ENCODE results near the gene FAM174C. TPM values are rescaled to one million over a fixed set of nuclear protein-coding genes. Genes with fewer than 3 reads are reported as not detected.

The FAM174C gene
- total RNA-seq, 3 donors from 2014 or later = 34.2 to 40.1 (median 39.8) TPM

GRCh38 chr19:1273263-1274041 is 1.9 kb upstream of the FAM174C start:
- no peaks in the 10 kb centered on the region for H3K9me3 ChIP-seq
- H3K36me3 ChIP-seq (ENCODE audit: low read depth) = peaks cover 19% of the 10 kb centered on the region
- no peak for ATAC-seq
- no peak overlapping the region for H3K4me3 ChIP-seq
- intact Hi-C loops (cut with DNase I, micrococcal nuclease) = no loop called here
- TF ChIP-seq CTCF (IDR thresholded peaks at IDR 0.05) = no peak
- peaks cover 71% of the 10 kb centered on the region for H3K4me1 ChIP-seq (ENCODE audit: low read depth)
- DNase-seq = no peak

- H3K9me3 ChIP-seq = no peaks in the 10 kb centered on the region
- DNase-seq = peak in 1 of 3 donors; percentile 60
- H3K36me3 ChIP-seq (ENCODE audit: low read depth) = peaks cover 19% of the 10 kb centered on the region
- ATAC-seq = no peak
- peaks cover 66% of the 10 kb centered on the region for H3K4me1 ChIP-seq (ENCODE audit: low read depth)
- H3K4me3 ChIP-seq = no peak overlapping the region
- intact Hi-C loops (cut with DNase I, micrococcal nuclease) = no loop called here
- no peak for TF ChIP-seq CTCF (IDR thresholded peaks at IDR 0.05)
Measured at GRCh38 chr19:1274081-1274851, 1.1 kb upstream of the FAM174C start.

- no peak for DNase-seq
Measured at GRCh38 chr19:1274852-1275259, 474 bp upstream of the FAM174C start.

GRCh38 chr19:1275976-1276627 is 772 bp downstream of the FAM174C start:
- no peak for TF ChIP-seq CTCF (IDR thresholded peaks at IDR 0.05)
- H3K4me1 ChIP-seq (ENCODE audit: low read depth) = peaks cover 54% of the 10 kb centered on the region
- peaks cover 19% of the 10 kb centered on the region for H3K36me3 ChIP-seq (ENCODE audit: low read depth)
- intact Hi-C loops (cut with DNase I, micrococcal nuclease) = no loop called here
- H3K4me3 ChIP-seq = peak overlapping the region; percentile 32
- ATAC-seq (no peak), DNase-seq (no peak)
- H3K9me3 ChIP-seq = no peaks in the 10 kb centered on the region

More at GRCh38 chr19:1274852-1275259, 474 bp upstream of the FAM174C start:
- intact Hi-C loops (cut with DNase I, micrococcal nuclease) = no loop called here
- Histone ChIP-seq H3K4me1 (ENCODE audit: low read depth) (peaks cover 66% of the 10 kb centered on the region), H3K4me3 (peak overlapping the region; percentile 32), H3K9me3 (no peaks in the 10 kb centered on the region), H3K36me3 (ENCODE audit: low read depth) (peaks cover 19% of the 10 kb centered on the region)
- TF ChIP-seq CTCF (IDR thresholded peaks at IDR 0.05) = no peak
- ATAC-seq = no peak

GRCh38 chr19:1276628-1277022 is 1.3 kb downstream of the FAM174C start:
- ATAC-seq (peak; percentile 48), DNase-seq (peak; percentile 65 to 85 (median 75))
- H3K9me3 ChIP-seq = no peaks in the 10 kb centered on the region
- H3K36me3 ChIP-seq (ENCODE audit: low read depth) = peaks cover 19% of the 10 kb centered on the region
- intact Hi-C loops (cut with DNase I, micrococcal nuclease) = no loop called here
- H3K4me1 ChIP-seq (ENCODE audit: low read depth) = peaks cover 49% of the 10 kb centered on the region
- no peak overlapping the region for H3K4me3 ChIP-seq
- no peak for TF ChIP-seq CTCF (IDR thresholded peaks at IDR 0.05)

Measured in mucosa of descending colon (tissue), 3 donors.